Inferior parietal cortex (tissue), 1 donor: ENCODE results near the gene IPPK.
"Not testable (repeated sequence)": the region's sequence is repeated elsewhere in the genome, so short reads cannot be mapped to it uniquely, and the experiment has no call there.

ENCODE experiments used
- DNase-seq: peaks from one replicate; pipeline ENCODE4 v3.0.0-alpha.2; 2016; ENCODE audit errors: extremely low spot score

Gene IPPK

DNA sequence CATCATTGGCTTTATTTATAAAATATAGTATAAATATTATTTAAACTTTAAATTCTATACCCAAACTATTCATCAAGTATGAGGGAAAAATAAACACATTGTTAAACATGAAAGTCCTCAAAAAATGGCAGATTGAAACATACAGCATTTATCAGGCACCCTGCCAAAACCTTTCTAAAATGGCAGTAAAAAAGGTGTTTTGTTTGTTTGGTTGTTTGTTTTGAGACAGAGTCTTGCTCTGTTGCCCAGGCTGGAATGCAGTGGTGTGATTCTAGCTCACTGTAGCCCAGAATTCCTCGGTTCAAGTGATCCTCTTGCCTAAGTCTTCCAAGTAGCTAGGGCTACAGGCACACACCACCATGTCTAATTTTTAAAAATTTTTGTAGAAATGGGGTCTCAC, 74.0 kb downstream of the IPPK start:
- no peak for DNase-seq

- DNase-seq, result not testable (repeated sequence)
These were observed 74.9 kb downstream of the IPPK start for GRCh38 chr9:92595075-92595474.

DNA sequence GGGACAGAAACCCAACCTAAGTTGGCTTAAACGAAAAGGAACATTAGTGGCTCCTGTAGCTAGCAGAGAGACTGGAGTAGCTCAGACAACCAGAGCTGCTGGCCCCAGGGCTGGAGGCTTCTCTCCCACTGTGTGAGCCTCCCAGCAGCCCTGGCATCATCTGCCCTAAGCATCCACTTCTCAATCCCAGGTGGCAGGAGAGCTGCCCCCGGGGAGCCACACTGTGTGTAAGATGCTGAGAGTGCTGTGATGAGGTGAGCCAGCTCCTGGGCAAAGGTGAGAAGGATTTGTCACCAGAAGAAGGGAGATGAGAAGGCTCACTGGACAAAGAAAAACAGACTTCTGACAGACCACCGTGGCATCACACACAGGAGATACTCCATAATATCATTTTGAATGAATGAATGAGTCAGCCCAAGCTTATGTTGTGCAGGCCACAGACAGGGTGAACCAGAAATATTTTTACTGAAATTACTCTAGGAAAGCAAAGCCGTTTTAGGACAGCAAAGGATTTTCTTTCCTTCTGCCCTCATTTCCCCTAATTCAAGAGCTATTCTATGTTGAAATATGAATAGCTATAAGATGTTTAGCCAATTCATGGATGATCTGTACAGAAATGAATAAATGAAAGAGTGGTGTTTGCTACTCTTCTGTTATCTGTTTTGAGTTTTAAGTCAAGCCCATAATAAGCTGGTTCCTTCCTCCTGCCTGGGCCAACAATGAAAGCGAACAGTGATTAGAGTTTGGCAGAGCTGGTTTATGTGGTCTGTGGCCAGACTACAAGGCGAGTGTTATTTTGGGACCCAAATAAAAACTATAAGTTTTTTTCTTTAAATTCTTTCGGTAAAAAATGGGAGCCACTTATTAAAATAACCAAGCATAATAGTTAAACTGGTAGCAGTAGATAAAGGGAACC, 76.7 kb downstream of the IPPK start:
- no peak for DNase-seq

DNA sequence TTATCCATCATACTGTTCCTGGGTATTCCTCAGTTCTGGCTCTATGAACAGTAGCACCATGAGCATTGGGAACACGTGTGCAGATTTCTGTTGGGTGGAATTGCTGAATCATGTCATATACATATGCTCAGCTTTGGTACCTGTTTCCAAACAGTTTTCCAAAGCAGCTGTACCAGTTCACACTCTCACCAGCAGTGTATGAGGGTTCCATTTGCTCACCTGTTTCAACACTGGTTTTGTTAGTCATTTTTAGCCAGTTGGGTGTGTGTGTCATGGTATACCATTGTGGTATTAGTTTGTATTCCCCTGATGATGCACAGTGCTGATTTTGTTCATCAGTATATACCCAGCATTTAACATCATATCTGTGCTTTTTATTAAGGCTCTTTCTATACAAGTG, 77.4 kb downstream of the IPPK start:
- no peak for DNase-seq

DNA sequence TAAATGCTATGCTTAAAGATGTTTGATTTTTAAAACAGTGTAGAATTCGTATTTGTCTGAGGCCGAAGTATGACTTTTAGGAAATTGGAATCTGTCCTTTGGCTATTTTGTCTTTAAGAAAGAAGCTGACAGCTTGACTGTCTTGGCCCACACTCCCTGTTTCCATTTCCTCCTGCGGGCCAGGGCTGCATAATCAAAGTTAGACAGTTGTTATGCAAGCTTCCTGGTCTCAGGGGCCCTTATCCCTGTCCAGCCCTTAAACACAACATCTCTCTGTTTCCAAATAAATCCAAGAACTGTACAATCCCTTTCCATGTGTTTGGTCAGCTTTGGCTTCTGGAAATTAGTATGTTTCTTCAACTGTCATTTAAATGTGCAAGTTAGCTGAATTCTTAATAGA, 79.6 kb downstream of the IPPK start:
- DNase-seq, result no peak

- no peak for DNase-seq
These were observed 80.0 kb downstream of the IPPK start for GRCh38 chr9:92589923-92590322.

- DNase-seq, result no peak
These were observed 93.8 kb downstream of the IPPK start for GRCh38 chr9:92576175-92576574.

DNA sequence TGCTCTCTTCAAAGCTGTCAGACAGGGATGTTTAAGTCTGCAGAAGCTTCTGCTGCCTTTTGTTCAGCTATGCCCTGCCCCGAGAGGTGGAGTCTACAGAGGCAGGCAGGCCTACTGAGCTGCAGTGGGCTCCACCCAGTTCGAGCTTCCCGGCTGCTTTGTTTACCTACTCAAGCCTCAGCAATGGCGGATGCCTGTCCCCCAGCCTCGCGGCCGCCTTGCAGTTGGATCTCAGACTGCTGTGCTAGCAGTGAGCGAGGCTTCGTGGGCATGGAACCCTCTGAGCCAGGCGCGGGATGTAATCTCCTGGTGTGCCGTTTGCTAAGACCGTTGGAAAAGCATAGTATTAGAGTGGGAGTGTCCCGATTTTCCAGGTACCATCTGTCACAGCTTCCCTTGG, 96.3 kb downstream of the IPPK start:
- not testable (repeated sequence) for DNase-seq

DNA sequence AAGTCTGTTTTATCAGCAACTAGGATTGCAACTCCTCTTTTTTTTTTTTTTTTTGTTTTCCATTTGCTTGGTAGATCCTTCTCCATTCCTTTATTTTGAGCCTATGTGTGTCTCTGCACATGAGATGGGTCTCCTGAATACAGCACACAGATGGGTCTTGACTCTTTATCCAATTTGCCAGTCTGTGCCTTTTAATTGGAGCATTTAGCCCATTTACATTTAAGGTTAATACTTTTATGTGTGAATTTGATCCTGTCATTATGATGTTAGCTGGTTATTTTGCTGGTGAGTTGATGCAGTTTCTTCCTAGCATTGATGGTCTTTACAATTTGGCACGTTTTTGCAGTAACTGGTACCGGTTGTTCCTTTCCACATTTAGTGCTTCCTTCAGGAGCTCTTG, 98.1 kb downstream of the IPPK start:
- not testable (repeated sequence) for DNase-seq

DNA sequence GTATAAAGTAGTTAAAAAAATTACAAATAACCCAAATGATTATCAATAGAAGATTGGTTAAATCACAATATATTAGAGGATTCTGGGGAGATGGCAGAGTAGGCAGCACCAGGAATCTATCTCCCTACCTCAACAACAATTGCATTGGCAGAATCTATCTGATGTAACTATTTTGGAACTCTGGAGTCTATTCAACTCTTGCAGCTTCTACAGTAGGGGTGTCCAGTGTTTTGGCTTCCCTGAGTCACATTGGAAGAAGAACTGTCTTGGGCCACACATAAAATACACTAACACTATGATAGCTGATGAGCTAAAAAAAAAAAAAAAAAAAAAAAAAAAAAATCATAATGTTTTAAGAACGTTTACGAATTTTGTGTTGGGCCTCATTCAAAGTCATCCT, 104.9 kb downstream of the IPPK start:
- no peak for DNase-seq

GRCh38 chr9:92564504-92564903, 105.4 kb downstream of the IPPK start:
- no peak for DNase-seq
